Stomach (tissue), 4 donors: ENCODE measurements around the gene DNAJC6.

Source experiments
- CTCF ChIP-seq, 7 experiments: fragments of 450-650 bp in 4 of 7; fragments of 200-600 bp in 3 of 7; sonication (generic) in 3 of 7; IDR thresholded peaks; one replicate each; pipeline ENCODE4 v1.5.1; 2016 to 2019; ENCODE audit warnings: antibody characterized with exemption in 7 of 7, control low read depth in 2 of 7, mild to moderate bottlenecking in 1 of 7
- EP300 ChIP-seq: sonication (generic); formaldehyde crosslinking; IDR thresholded peaks from one replicate; pipeline ENCODE4 v1.6.1; 2017; ENCODE audit warnings: antibody characterized with exemption
- POLR2A ChIP-seq, 4 donors: fragments of 450-650 bp; IDR thresholded peaks; one replicate each; pipeline ENCODE4 v1.6.1; 2016; ENCODE audit warnings: antibody characterized with exemption in 4 of 4, control low read depth in 2 of 4, mild to moderate bottlenecking in 1 of 4, moderate library complexity in 1 of 4

GRCh38 chr1:65441464-65441863, 132.1 kb downstream of the DNAJC6 start:
- TF ChIP-seq POLR2A (IDR thresholded peaks at IDR 0.05) (no peak), CTCF (IDR thresholded peaks at IDR 0.05) (no peak), EP300 (no peak)
